ENCODE results near the gene TSPAN32. TPM values are rescaled to one million over a fixed set of nuclear protein-coding genes. Genes with fewer than 3 reads are reported as not detected.

Gene TSPAN32
- total and polyA plus RNA-seq, 2 donors (not counting 3 experiments of a cell fraction or from before 2014, with no cell fraction given): not detected

DNA sequence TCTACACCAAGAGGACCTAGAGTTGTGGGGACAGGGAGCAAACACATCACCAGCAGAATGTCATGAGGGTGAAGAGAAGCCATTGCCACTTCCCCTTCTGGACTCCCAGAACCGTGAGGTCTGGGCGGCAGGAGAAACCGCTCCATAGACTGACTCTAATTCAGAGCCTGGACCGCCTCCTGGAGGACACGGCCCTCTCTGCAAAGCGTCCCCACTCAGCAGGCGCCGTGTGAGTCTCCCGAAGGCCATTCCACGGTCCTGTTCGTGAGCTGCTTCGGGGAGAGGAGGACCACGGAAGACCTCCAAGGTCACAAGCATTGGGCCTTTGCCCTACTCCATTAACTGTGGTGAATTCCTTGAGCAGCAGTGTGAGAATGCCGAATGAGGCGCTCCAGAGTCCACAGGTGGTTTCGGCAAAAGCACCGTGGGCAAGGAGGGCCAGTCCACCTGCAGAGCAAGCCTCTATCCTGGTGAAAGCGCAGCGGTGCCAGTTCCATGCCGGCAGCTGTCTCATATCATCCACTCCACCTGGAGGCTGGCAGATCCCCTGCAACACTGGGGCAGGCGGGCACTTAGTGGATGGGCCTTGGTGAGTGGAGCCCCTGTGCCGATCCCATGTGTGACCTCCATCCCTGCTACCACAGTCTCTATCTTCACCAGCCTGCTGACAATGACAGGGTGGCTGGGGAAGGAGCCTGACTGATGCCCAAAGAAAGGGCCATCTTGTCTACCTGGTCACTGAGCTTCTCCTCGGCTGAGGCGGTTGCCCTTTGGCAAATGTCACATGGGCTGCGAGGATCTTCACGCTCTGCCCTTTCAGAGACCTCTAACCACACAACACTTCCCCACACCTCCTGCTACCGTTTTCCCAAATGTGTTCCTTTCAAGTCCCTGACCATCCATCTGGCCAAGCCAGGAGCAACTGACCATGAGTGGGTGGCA lies 7.6 kb upstream of the TSPAN32 start:
- no peak overlapping the region for H3K27ac ChIP-seq (ENCODE audit: insufficient read depth, low read depth, low read length)
- H3K36me3 ChIP-seq (ENCODE audit: control insufficient read depth in 2 of 2, extremely low read depth in 1 of 2, insufficient read depth in 2 of 2, low read length in 2 of 2): no peaks in the 10 kb centered on the region
- CTCF ChIA-PET: interaction anchor here (1.7 kb wide), 1 partner anchor 11 kb away, joined by 5 read pairs; no protein-coding TSS in a partner anchor
- H3K79me2 ChIP-seq (ENCODE audit: control insufficient read depth, insufficient read depth, low read length): no peaks in the 10 kb centered on the region
- no peaks in the 10 kb centered on the region for H4K20me1 ChIP-seq (replicated peaks; ENCODE audit: control insufficient read depth, extremely low read depth, insufficient read depth, low read length)
- peaks cover 0 to 2% of the 10 kb centered on the region in 2 experiments for H3K27me3 ChIP-seq (ENCODE audit: control insufficient read depth in 2 of 2, insufficient read depth in 2 of 2, low read length in 2 of 2)
- no peaks in the 10 kb centered on the region for H3K9me1 ChIP-seq (replicated peaks; ENCODE audit: control insufficient read depth, extremely low read depth, insufficient read depth, low read length)
- intact Hi-C loops (cut with micrococcal nuclease): no loop called here
- DNase-seq (ENCODE audit: low read depth, low spot score): no peak
- no peak for FAIRE-seq
- H3K4me3 ChIP-seq (replicated peaks in 1 of 3; ENCODE audit: insufficient read depth in 1 of 3, low read depth in 1 of 3, low read length in 3 of 3): no peak overlapping the region
- H3K9me3 ChIP-seq (replicated peaks; ENCODE audit: control insufficient read depth, insufficient read depth, low read length): no peaks in the 10 kb centered on the region
- H3K4me2 ChIP-seq (ENCODE audit: insufficient read depth, low read length): no peak overlapping the region
- dilution Hi-C loops (cut with MboI; ENCODE audit: extremely low pct_ligation_motif_present, low sequenced_read_pairs): no loop called here
- POLR2A ChIA-PET: no interaction called here
- no peaks in the 10 kb centered on the region for H3K4me1 ChIP-seq (ENCODE audit: control insufficient read depth, extremely low read depth, insufficient read depth, low read length)
- no peak overlapping the region for H2AFZ ChIP-seq (ENCODE audit: low read depth, low read length)
- no TSS peak for BruUV-seq (replicated peaks)
- no peak overlapping the region for H3K9ac ChIP-seq (replicated peaks; ENCODE audit: extremely low read depth, insufficient read depth, low read length)
- TF ChIP-seq MYC (IDR thresholded peaks at IDR 0.05; ENCODE audit: low read depth, low read length) (no peak), POLR2A (IDR thresholded peaks at IDR 0.05; ENCODE audit: low read depth, low read length) (no peak), CTCF (IDR thresholded peaks at IDR 0.05; ENCODE audit: extremely low read depth in 1 of 2, insufficient read depth in 1 of 2, low read depth in 1 of 2, low read length in 2 of 2) (no peak), FOS (IDR thresholded peaks at IDR 0.05; ENCODE audit: borderline replicate concordance, insufficient read depth, low read length) (no peak), GATA2 (IDR thresholded peaks at IDR 0.05; ENCODE audit: insufficient read depth, insufficient read length, low read depth, low read length) (no peak), MAX (IDR thresholded peaks at IDR 0.05; ENCODE audit: insufficient read depth, insufficient read length) (no peak), POLR2AphosphoS5 (IDR thresholded peaks at IDR 0.05; ENCODE audit: insufficient read depth, low read depth, low read length) (no peak)

All from endothelial cell of umbilical vein (primary cell).